H1 (cell line): ENCODE measurements around the gene MACROD2. TPM values are rescaled to one million over a fixed set of nuclear protein-coding genes. Genes with fewer than 3 reads are reported as not detected.

Source experiments
- POLR2AphosphoS5 ChIP-seq: IDR thresholded peaks from 2 replicates; pipeline ENCODE4 v1.6.1; 2011; ENCODE audit warnings: low read depth, low read length
- SIRT6 ChIP-seq: IDR thresholded peaks from one replicate; pipeline ENCODE4 v1.7.1; 2012; ENCODE audit warnings: low read length, inconsistent platforms
- polyA plus RNA-seq, 7 experiments: library from polyadenylated mRNA; depleted of rRNA in 3 of 7; stranded (reverse) in 5 of 7; unstranded in 2 of 7; fragments of >200 nt in 5 of 7; fragments of 200-250 nt in 2 of 7; gene quantifications; 1 replicate in 5 of 7; 2 replicates in 1 of 7; 4 replicates in 1 of 7; pipeline versions ENCODE4 v1.2.1 to v1.2.3, GENCODE V29; 2011 to 2013; ENCODE audit warnings: missing spikeins in 2 of 7, mixed read lengths in 2 of 7
- total RNA-seq: library from RNA; stranded (reverse); fragmentation: NEBNext Ultra II Directional; extraction: Animal tissue kit (Norgen Biotek cat#: 25700); gene quantifications from 2 replicates; pipeline ENCODE4 v1.2.1, GENCODE V29; 2021

The MACROD2 gene
- total and polyA plus RNA-seq, 2 of the 8 experiments (the other 6 are each of a cell fraction or from before 2014, with no cell fraction given): 0.70 to 3.9 TPM

- no peak for TF ChIP-seq POLR2AphosphoS5
- no peak for TF ChIP-seq SIRT6
These were observed 526.1 kb downstream of the MACROD2 start (continued) for GRCh38 chr20:14521436-14521835.
